Natural killer cell treated with Interleukin-12 subunit alpha and Interleukin-12 subunit beta and Interleukin-15 and Interleukin-18, amount 100 ng/mL, for 72 hours (primary cell): Measurements from ENCODE around the gene PIGQ. TPM values are rescaled to one million over a fixed set of nuclear protein-coding genes. Genes with fewer than 3 reads are reported as not detected.

ENCODE experiments used
- ATAC-seq, 2 donors: fragments of 150-1000 bp; cut with Tn5 transposase in 1 of 2; sonication (Bioruptor Pico), chemical (Tn5 transposase) in 1 of 2; 2 replicates each; pipeline ENCODE4 v1.10.0; 2021
- DNase-seq: peaks from one replicate; pipeline ENCODE4 v3.0.0; 2022; ENCODE audit warnings: low spot score
- H3K27ac Mint-ChIP-seq, 2 donors: 1 replicate in 1 of 2; 2 replicates in 1 of 2; pipeline ENCODE4 v1.8.0; 2022; ENCODE audit warnings: mixed read lengths in 2 of 2, mild to moderate bottlenecking in 1 of 2, moderate library complexity in 1 of 2
- H3K27me3 Mint-ChIP-seq, 2 donors: 1 replicate in 1 of 2; 2 replicates in 1 of 2; pipeline ENCODE4 v1.8.0; 2022; ENCODE audit warnings: mixed read lengths in 2 of 2
- H3K36me3 Mint-ChIP-seq: one replicate; pipeline ENCODE4 v1.8.0; 2022; ENCODE audit warnings: mixed read lengths
- H3K4me1 Mint-ChIP-seq, 2 donors: 1 replicate in 1 of 2; 2 replicates in 1 of 2; pipeline ENCODE4 v1.8.0; 2022; ENCODE audit warnings: low read depth in 2 of 2, mixed read lengths in 2 of 2, mild to moderate bottlenecking in 1 of 2
- H3K4me3 Mint-ChIP-seq: one replicate; pipeline ENCODE4 v1.8.0; 2022; ENCODE audit warnings: mixed read lengths
- H3K9me3 Mint-ChIP-seq: 2 replicates; pipeline ENCODE4 v1.8.0; 2022; ENCODE audit warnings: mixed read lengths
- total RNA-seq, 2 donors: library from RNA; stranded (reverse); gene quantifications; one replicate each; pipeline ENCODE4 v1.2.3, GENCODE V29; 2022

The PIGQ gene
- total RNA-seq, result 10 to 100 TPM; 27.6 to 60.9 TPM

DNA sequence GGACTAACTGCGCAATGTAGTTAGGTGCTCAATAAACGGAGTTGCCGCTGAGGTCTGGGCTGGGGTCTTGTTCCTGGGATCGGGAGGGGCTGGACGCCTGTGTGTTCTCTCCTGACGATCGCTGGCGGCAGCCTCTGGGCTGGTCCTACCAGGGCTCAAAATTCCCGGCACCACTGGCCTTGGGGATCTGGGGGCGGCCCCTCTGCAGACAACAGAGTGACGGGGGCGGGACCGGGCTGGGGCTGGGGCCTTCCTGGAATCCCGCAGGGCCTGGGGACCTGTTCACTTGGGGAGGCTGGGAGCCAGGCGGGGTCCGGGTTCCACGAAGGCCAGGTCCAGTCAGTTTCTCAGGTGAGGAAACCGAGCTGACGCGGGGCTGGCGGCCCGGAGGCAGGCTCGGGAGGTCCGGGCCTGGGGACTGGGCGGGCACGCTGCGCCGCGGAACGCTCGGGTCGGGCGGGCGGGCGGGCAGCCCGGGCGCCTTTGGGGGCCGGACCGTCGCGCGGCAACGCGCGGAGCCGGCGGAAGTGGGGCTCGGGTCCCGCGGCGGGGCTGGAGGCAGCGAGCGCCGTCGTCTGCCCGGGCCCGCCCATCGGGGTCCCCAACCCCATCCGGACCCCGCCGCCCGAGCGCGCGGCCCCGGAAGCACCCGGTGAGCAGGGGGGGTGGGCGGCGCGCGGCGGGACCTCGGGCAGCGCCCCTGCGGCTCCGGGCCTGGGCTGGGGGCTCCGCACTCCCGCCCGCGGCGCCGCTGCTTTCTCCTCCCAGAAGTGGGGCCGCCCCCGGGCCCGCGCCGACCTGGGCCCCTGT is at the start of gene PIGQ:
Gene PIGQ (plus strand): TSS at position 524 of the 810 bp plus-strand sequence. CDS start 4,107 bp downstream, outside the sequence.
- no peaks in the 10 kb centered on the region for H3K27me3 Mint-ChIP-seq

DNA sequence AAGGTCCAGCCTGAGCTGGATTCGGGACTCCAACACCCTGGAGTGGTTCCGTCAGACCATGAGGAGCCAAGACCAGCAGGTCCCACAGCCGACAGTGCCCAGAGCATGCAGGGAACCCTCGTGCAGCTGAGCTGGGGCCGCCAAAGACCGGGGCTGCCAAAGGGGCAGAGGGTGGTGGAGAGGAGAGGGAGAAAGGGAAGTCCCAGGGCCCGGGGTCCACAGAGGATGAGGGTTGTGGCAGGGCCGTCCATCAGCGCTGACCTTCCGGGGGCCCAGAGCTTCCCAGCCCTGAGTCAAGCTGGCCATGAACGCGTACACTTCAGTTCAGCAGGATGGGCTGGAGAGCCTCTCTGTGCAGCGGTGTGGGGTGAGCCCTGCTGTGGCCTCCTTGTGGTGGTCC is 48.9 kb upstream of the PIGQ start:
- Mint-ChIP-seq H3K36me3 (no peaks in the 10 kb centered on the region), H3K4me1 (peaks cover 7 to 9% of the 10 kb centered on the region in 2 donors), H3K27me3 (no peaks in the 10 kb centered on the region), H3K4me3 (no peak overlapping the region), H3K27ac (no peak overlapping the region), H3K9me3 (no peaks in the 10 kb centered on the region)
- ATAC-seq (no peak), DNase-seq (no peak)

More for the DNA sequence above, at the start of gene PIGQ:
- Mint-ChIP-seq H3K36me3 (no peaks in the 10 kb centered on the region), H3K27ac (peak within 1 kb of the TSS; percentile 74 to 88), H3K4me3 (peak within 1 kb of the TSS; percentile 81), H3K9me3 (no peaks in the 10 kb centered on the region), H3K4me1 (peaks cover 21 to 22% of the 10 kb centered on the region in 2 donors)
- peak; percentile 86 to 90 for ATAC-seq
- DNase-seq, result peak; percentile 74

DNA sequence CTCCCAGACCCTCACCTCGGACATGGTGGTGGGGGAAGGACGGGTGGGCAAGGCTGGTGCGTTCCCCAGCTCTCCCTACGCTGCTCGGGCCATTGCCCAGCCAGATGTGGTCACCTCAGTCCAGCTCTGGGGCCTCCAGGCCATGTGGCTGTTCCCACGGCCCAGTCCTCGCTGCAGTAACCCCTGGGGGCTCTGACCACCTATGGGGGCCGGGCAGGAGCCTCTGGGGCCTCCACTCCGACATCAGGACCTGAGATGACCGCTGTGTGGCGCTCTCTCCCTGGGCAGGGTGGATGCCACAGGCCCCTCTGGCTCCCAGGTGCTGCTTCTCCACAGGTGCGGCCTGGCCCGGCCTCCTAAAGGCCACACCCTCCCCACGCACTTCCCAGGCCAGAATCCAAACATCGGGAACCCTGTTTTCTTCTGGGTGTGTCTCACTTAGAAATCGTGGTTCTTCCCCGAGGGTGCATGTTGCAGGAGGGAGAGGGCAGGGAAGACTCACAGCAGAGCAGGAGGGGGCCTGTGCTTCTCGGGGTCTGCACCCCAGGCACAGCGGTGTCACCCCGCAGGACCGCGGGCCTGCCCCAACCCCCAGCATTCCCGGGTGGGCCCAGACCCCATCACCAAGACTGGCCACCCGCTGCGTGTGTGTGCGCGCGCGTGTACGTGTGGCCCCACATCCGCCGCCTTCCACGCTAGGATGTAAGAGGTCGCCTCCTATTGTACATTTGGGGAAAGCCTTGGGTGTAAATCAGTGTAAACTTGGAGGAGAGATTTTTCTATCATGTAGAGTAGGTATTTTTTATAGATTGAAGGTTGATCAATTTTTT is 48.2 kb upstream of the PIGQ start:
- Mint-ChIP-seq H3K4me1 (peaks cover 7 to 15% of the 10 kb centered on the region in 2 donors), H3K4me3 (no peak overlapping the region), H3K27ac (no peak overlapping the region), H3K27me3 (no peaks in the 10 kb centered on the region), H3K36me3 (no peaks in the 10 kb centered on the region), H3K9me3 (no peaks in the 10 kb centered on the region)
- ATAC-seq (no peak), DNase-seq (no peak)

DNA sequence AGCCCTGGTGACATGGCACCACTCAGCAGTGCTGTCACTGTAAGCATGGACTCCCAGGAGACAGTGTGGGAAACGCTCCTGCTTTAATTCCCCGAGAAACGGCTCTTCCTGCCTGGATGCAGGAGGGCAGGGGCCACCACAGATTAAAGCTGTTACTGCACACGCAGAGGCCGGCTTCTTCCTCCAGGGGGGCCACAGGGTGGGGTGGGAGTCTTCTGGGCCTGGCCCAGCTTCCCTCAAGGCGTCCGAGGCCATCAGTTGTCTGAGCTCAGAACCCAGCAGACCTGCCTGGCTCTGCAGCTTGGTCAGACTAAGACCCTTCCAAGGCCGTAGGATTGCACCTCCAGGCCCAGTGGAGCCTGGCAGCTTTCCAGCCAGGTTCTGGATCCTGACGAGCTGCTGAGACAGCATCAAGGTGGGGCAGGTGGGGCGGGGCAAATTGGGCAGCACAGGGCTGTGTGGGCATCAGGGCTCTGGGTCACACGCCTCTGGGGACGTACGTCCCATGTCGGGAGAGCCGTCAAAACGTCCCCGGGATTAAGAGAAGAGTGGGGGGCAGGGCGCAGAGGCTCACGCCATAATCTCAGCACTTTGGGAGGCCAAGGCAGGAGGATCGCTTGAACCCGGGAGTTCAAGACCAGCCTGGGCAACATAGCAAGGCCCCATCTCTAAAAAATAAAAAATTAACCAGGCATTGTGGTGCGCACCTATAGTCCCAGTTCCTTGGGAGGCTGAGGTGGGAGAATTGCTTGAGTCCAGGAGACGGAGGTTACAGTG is 47.3 kb upstream of the PIGQ start:
- no peaks in the 10 kb centered on the region for H3K27me3 Mint-ChIP-seq
- H3K36me3 Mint-ChIP-seq, result no peaks in the 10 kb centered on the region
- no peak for ATAC-seq
- H3K9me3 Mint-ChIP-seq, result no peaks in the 10 kb centered on the region
- no peak overlapping the region for H3K27ac Mint-ChIP-seq
- H3K4me1 Mint-ChIP-seq, result peaks cover 7 to 17% of the 10 kb centered on the region in 2 donors
- DNase-seq, result no peak
- H3K4me3 Mint-ChIP-seq, result no peak overlapping the region

DNA sequence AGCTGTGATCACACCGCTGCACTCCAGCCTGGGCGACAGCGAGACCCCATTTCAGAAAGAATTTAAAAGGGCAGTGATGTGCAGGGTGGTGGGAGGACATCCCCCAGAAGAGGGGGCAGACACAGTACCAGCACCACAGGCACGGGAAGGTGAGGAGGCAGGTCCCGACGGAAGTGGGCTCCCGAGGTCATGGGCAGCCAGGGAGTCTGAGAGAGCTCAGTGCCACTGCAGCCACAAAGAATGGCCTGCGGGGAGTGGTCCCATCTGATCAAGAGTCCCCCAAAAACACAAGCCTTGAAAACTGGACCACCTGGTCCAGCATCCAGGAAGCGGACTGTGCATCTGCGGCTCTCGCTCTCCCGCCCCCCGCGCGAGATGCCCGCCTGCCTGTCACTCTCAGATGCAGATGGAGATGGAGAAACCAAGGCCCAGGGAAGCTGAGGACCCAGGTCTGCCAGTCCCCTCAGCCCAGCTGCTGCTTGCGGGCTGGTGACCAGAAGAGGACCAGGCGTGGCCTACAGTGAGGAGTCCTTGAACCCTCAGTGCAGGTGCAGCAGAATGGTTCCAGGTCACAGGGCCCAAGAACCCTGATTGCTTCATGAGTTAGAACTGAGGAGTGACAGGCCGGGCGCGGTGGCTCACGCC is 46.5 kb upstream of the PIGQ start:
- no peaks in the 10 kb centered on the region for H3K27me3 Mint-ChIP-seq
- H3K36me3 Mint-ChIP-seq, result no peaks in the 10 kb centered on the region
- H3K4me3 Mint-ChIP-seq, result peak overlapping the region; percentile 17

DNA sequence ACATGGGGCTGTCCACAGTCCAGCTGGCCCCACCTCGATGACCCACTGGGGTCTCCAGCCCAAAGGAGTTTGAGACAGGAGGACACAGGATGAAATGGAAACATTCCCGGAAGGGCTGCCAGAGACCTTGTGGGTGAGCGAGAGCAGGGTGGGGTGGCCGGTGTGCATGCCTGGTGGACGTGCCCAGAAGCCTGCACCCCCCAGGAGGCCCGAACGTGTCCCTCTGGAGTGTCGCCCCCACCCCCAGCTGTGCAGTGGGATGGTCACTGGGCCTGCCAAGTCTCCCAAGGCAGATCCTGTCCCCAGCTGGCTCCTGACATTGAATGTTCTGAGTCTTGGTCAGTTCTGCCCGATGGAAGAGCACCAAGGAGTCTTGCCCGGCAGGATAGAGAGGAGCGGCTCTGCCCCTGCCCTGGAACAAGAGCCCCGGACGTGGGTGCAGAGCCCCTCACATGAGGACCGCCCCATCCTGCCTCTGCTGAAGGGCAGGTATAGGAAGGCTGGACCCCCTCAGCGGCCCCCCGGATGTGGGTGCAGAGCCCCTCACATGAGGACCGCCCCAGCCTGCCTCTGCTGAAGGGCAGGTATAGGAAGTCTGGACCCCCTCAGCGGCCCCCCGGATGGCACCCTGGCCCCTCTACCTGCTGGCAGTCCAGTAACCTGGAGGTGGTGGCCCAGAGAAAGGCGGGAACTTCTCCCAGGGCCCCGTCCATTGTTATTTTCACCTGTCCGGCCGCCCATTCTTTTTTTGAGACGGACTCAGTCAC is 45.3 kb upstream of the PIGQ start:
- Mint-ChIP-seq H3K4me3 (peak overlapping the region; percentile 17), H3K27ac (peak overlapping the region; percentile 92 to 93), H3K27me3 (no peaks in the 10 kb centered on the region), H3K4me1 (peaks cover 13 to 24% of the 10 kb centered on the region in 2 donors), H3K9me3 (no peaks in the 10 kb centered on the region), H3K36me3 (no peaks in the 10 kb centered on the region)
- no peak for DNase-seq
- no peak for ATAC-seq

More for the DNA sequence above, 46.5 kb upstream of the PIGQ start:
- Mint-ChIP-seq H3K9me3 (no peaks in the 10 kb centered on the region), H3K4me1 (peaks cover 7 to 17% of the 10 kb centered on the region in 2 donors), H3K27ac (peak overlapping the region in 1 of 2 donors; percentile 92)
- no peak for ATAC-seq
- no peak for DNase-seq

DNA sequence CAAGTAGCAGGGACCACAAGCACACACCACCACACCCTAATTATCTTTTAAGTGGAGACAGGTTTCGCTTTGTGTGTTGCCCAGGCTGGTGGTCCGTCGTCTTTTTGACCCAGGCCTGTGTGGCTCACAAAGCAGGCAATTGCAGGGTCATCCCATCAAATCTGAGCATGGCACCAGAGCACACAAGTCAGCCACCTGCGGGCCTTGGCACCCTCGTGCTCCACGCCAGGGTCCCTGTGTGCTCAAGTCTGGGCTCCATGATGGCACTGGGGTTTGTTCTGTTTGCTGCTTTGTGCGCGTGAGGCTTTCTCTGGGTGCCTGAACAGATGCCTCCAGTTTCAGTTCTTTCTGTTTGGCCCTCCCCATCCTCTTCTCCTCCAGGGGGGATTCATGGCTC is 44.6 kb upstream of the PIGQ start:
- no peak for DNase-seq
- Mint-ChIP-seq H3K36me3 (no peaks in the 10 kb centered on the region), H3K27ac (peak overlapping the region; percentile 92 to 93), H3K4me1 (peaks cover 17 to 29% of the 10 kb centered on the region in 2 donors), H3K9me3 (no peaks in the 10 kb centered on the region), H3K27me3 (no peaks in the 10 kb centered on the region), H3K4me3 (peak overlapping the region; percentile 87)
- no peak for ATAC-seq

DNA sequence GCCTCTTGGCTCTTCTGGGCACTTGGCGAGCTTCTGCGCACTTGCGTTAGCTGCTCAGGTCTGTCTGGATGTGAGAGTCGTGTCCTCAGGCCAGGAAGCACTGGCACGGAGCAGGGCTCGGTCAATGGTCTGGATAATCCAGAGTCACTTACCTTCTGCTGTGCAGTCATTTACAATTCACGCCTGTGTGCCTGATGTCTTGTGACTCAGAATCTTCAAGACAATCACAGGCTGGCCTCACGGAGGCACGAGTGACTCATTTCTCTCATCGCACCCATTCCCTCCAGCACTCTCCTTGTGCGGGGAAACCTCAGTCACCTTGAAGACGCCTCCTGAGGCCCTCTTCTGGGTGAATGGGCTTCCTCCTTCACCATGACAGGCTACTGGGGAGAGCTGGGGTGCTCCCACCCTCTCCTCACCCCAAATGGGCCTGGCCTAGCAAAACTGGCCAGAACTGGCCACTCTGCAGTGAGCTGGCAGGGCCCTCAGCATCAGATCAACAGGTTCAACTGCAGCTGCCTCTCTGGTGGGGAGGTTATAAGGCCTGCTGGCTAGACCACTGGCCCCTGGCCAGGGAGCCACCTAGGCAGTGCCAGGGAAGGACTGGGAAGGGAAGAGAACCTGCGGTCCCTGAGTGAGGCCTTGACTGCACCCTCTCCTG is 44.1 kb upstream of the PIGQ start:
- Mint-ChIP-seq H3K36me3 (no peaks in the 10 kb centered on the region), H3K27me3 (no peaks in the 10 kb centered on the region), H3K4me1 (peaks cover 21 to 34% of the 10 kb centered on the region in 2 donors), H3K9me3 (no peaks in the 10 kb centered on the region), H3K4me3 (peak overlapping the region; percentile 87), H3K27ac (peak overlapping the region; percentile 92 to 93)
- DNase-seq, result peak; percentile 84
- peak; percentile 62 to 70 for ATAC-seq

DNA sequence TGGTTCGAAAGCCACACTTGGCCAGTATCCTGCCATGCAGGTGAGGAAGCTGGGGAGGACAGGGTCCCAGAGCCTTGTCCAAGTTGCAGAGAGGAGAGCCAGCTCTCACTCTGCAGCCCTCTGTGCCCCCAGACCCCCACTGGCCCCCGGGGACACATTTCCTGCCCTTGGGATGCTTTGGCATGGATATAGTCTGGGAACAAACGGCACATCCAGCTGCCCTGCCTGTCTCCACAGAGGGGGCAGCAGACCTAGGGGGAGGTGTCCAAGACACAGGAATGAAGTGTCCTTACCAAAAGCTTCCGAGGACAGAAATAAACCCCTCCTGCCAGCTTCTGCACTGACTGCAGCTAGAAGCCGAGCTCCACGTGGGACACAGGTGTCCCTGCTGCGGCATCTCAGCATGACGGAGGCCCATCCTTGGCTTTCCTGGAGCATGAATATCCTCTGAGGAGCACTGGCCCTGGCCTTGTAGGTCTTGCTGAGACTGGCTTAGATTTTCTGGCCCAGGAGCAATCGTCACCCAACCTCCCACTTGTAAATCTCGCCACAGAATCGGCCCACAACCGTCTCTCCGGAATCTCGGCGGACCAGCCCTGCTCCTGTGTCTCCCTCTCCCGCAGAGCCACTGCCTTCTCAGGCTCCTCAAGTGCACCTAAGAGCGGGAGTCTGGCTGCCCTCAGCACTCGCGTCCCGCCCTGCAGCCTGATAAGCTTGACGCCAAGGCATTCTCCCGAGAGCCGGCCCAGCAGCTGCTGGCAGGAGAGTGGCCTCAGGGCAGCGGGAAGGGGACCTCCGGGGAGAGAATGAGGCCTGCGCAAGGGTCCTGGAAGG is 43.4 kb upstream of the PIGQ start:
- H3K4me3 Mint-ChIP-seq, result peak overlapping the region; percentile 87
- H3K27ac Mint-ChIP-seq, result peak overlapping the region; percentile 92 to 93
- H3K36me3 Mint-ChIP-seq, result no peaks in the 10 kb centered on the region
- no peak for ATAC-seq
- H3K27me3 Mint-ChIP-seq, result no peaks in the 10 kb centered on the region
- no peaks in the 10 kb centered on the region for H3K9me3 Mint-ChIP-seq
- peaks cover 21 to 34% of the 10 kb centered on the region in 2 donors for H3K4me1 Mint-ChIP-seq
- DNase-seq, result no peak

DNA sequence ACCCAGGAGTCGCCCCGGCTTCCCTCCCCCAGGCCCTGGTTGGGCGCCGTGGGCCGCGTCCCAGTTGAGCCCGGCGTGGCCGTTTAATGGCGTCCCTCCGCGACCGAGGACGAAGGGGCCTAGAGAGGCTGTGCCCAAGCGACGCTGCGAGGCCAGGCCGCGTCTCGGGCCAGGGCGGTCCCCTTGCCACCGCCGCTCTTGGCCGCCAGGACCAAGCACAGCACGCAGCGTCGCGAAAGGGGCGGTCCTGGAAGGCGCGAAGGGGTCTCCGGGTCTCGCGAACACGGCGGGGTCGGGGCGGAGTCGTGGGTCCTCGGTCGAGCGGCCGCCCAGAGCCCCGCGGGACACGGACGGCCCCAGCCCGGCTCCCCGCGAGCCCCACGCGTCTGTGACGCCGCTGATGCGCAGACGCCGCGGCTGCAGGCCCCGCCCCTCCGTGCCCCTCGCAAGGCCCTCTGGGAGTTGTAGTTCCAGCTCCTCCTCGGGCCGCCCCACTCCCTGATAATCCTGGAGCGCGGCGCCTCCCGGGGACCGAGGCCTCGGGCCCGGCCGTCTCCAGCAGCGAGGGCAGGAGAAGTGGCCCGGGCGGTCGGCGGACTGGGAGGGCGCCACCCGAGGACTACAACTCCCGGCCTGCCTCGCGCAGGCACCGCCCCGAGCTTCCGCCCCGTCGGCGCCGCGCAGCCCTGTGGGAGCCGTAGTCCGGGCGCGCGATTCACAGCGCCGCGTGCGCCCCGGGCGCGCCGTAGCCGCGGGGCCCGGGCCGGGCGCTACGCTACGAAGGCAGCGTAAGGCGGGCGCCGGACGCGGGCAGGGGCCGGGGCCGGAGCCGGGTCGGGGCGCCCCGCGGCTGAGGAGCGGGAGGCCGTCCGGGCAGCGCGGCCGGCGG is 42.5 kb upstream of the PIGQ start, which contains the start of gene CAPN15:
Gene CAPN15 (plus strand): TSS at position 698 of the 889 bp plus-strand sequence. CDS start 19,127 bp downstream, outside the sequence.
- no peaks in the 10 kb centered on the region for H3K27me3 Mint-ChIP-seq
- H3K27ac Mint-ChIP-seq, result peak within 1 kb of the TSS; percentile 93 to 94
- ATAC-seq, result peak; percentile 84 to 91
- peaks cover 21 to 34% of the 10 kb centered on the region in 2 donors for H3K4me1 Mint-ChIP-seq
- H3K36me3 Mint-ChIP-seq, result no peaks in the 10 kb centered on the region
- peak; percentile 90 for DNase-seq
- peak within 1 kb of the TSS; percentile 96 for H3K4me3 Mint-ChIP-seq
- H3K9me3 Mint-ChIP-seq, result no peaks in the 10 kb centered on the region
